Uterus (tissue), 2 donors: Measurements from ENCODE around the gene HECW1.

Experiments used
- POLR2A ChIP-seq, 2 donors: fragments of 450-650 bp; IDR thresholded peaks; one replicate each; pipeline ENCODE4 v1.6.1; 2016; ENCODE audit warnings: antibody characterized with exemption in 2 of 2, mild to moderate bottlenecking in 1 of 2, moderate library complexity in 1 of 2
- TF ChIP-seq, protein P1 (sequence below), 4 experiments: fragments of 200-600 bp in 2 of 4; fragments of 450-650 bp in 2 of 4; sonication (generic) in 2 of 4; IDR thresholded peaks; one replicate each; pipeline ENCODE4 v1.5.1; 2016 to 2019; ENCODE audit warnings: antibody characterized with exemption in 4 of 4, mild to moderate bottlenecking in 2 of 4, moderate library complexity in 1 of 4

DNA sequence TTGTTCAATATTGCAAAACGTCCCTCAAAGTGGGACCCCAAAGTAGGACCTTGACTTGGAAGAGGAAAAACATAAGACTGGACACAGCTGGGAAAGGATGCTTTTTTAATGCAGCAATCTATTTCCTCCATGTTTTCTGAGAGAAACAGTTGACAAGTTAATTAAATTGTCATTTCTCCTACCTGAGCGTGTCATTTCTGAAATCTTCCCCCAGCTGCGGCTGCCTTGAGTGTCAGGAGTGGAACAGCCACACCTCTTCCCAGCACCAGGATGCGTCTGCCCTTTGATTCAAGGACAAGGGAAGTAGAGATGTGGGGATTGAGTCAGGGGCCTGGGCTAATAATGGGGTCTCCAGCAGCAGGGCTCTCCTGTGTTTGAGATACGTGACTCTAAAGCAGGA is 171.3 kb downstream of the HECW1 start:
- TF ChIP-seq, protein P1, sequence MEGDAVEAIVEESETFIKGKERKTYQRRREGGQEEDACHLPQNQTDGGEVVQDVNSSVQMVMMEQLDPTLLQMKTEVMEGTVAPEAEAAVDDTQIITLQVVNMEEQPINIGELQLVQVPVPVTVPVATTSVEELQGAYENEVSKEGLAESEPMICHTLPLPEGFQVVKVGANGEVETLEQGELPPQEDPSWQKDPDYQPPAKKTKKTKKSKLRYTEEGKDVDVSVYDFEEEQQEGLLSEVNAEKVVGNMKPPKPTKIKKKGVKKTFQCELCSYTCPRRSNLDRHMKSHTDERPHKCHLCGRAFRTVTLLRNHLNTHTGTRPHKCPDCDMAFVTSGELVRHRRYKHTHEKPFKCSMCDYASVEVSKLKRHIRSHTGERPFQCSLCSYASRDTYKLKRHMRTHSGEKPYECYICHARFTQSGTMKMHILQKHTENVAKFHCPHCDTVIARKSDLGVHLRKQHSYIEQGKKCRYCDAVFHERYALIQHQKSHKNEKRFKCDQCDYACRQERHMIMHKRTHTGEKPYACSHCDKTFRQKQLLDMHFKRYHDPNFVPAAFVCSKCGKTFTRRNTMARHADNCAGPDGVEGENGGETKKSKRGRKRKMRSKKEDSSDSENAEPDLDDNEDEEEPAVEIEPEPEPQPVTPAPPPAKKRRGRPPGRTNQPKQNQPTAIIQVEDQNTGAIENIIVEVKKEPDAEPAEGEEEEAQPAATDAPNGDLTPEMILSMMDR (IDR thresholded peaks at IDR 0.05): no peak
- TF ChIP-seq POLR2A (IDR thresholded peaks at IDR 0.05): no peak
